Measurements from ENCODE around the gene MALAT1. TPM values are rescaled to one million over a fixed set of nuclear protein-coding genes. Genes with fewer than 3 reads are reported as not detected.

The MALAT1 gene
- total and polyA plus RNA-seq, 2 of the 13 experiments (the other 11 are each of a cell fraction or from before 2014, with no cell fraction given), result 143 to 1,237 TPM

GRCh38 chr11:65540290-65541092 is 41.6 kb downstream of the MALAT1 start (continued):
- TF ChIP-seq, protein P1, sequence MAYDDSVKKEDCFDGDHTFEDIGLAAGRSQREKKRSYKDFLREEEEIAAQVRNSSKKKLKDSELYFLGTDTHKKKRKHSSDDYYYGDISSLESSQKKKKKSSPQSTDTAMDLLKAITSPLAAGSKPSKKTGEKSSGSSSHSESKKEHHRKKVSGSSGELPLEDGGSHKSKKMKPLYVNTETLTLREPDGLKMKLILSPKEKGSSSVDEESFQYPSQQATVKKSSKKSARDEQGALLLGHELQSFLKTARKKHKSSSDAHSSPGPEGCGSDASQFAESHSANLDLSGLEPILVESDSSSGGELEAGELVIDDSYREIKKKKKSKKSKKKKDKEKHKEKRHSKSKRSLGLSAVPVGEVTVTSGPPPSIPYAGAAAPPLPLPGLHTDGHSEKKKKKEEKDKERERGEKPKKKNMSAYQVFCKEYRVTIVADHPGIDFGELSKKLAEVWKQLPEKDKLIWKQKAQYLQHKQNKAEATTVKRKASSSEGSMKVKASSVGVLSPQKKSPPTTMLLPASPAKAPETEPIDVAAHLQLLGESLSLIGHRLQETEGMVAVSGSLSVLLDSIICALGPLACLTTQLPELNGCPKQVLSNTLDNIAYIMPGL (CRISPR knock-in tag; IDR thresholded peaks at IDR 0.05; ENCODE audit: borderline replicate concordance in 1 of 2, low read depth in 1 of 2), result peak; percentile 26 to 27; a peak in 1 of 4 replicates
- TF ChIP-seq GABPB1 (CRISPR knock-in tag; IDR thresholded peaks at IDR 0.05) (peak; percentile 35; the same call in 1 of the 2 replicates), PTBP1 (IDR thresholded peaks at IDR 0.05; ENCODE audit: low read depth, low read length, poor library complexity, severe bottlenecking) (peak; percentile 28), ATRX (CRISPR knock-in tag; IDR thresholded peaks at IDR 0.05; ENCODE audit: borderline replicate concordance) (no peak), TCF12 (IDR thresholded peaks at IDR 0.05) (no peak), TCF12 (CRISPR knock-in tag; IDR thresholded peaks at IDR 0.05) (no peak), NAIF1 (CRISPR knock-in tag; IDR thresholded peaks at IDR 0.05; ENCODE audit: borderline replicate concordance) (no peak), NPAS2 (CRISPR knock-in tag; IDR thresholded peaks at IDR 0.05; ENCODE audit: borderline replicate concordance) (no peak), TARDBP (CRISPR knock-in tag; IDR thresholded peaks at IDR 0.05) (no peak), ZNF451 (CRISPR knock-in tag; IDR thresholded peaks at IDR 0.05) (no peak), POLR2G (IDR thresholded peaks at IDR 0.05; ENCODE audit: low read depth, low read length) (peak; percentile 27; the same call in 1 of the 2 replicates), SMC3 (IDR thresholded peaks at IDR 0.05; ENCODE audit: low read length) (peak; percentile 52), XRCC5 (optimal IDR thresholded peaks at IDR 0.05; ENCODE audit: low read length) (peak; percentile 77), HOXA7 (CRISPR knock-in tag; IDR thresholded peaks at IDR 0.05) (no peak), TEAD2 (CRISPR knock-in tag; IDR thresholded peaks at IDR 0.05) (no peak), MXI1 (IDR thresholded peaks at IDR 0.05; ENCODE audit: borderline replicate concordance, low read depth, low read length) (peak; percentile 26; the same call in 1 of the 3 replicates), HMG20B (CRISPR knock-in tag; conservative IDR thresholded peaks at IDR 0.05) (no peak), NR2F6 (IDR thresholded peaks at IDR 0.05) (no peak), NR2F6 (CRISPR knock-in tag; IDR thresholded peaks at IDR 0.05) (no peak), CEBPG (CRISPR knock-in tag; IDR thresholded peaks at IDR 0.05) (peak; percentile 52; the same call in 1 of the 2 replicates), ZNF138 (CRISPR knock-in tag; IDR thresholded peaks at IDR 0.05; ENCODE audit: low read depth) (no peak), ZHX1 (CRISPR knock-in tag; IDR thresholded peaks at IDR 0.05; ENCODE audit: low read depth) (0 out of 2 replicates have a peak, but pooled peaks have one; percentile 58), POLR2AphosphoS5 (IDR thresholded peaks at IDR 0.05; ENCODE audit: low read depth, low read length) (peak; percentile 3; the same call in 1 of the 2 replicates), ZBTB38 (CRISPR knock-in tag; IDR thresholded peaks at IDR 0.05) (peak; percentile 66; the same call in 1 of the 2 replicates)

All from HepG2 (cell line).